ENCODE measurements around the gene TANC1. TPM values are rescaled to one million over a fixed set of nuclear protein-coding genes. Genes with fewer than 3 reads are reported as not detected.

TANC1 gene
- total RNA-seq, 2 experiments from 2014 or later = 0.41 to 0.47 TPM

DNA sequence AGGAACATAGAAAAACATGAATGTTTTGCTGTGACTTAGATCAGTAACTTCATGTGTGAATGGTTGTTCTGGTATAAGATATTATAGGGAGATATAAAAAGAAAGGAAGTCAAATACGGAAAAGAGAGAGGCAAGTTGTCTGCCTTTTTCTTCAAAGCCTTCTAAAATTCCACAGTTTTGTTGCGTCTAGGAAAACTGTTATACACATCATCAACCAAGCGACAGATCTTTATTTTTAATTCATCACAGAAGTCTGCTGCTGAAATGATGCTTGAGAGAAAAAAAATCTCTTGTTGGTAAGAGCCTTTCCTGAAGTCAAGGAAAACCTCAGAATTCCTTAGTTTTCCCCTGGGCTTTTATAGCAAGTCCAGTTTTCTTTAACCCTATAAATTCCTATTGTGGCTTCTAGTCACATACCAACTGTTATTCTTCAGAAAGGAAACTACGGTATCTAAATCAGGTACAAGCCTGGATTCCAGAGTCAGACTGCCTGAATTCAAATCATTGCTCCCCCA, 36.3 kb upstream of the TANC1 start:
- Mint-ChIP-seq H3K4me3 (no peak overlapping the region), H3K27ac (no peak overlapping the region)
- POLR2A ChIA-PET = no interaction called here

DNA sequence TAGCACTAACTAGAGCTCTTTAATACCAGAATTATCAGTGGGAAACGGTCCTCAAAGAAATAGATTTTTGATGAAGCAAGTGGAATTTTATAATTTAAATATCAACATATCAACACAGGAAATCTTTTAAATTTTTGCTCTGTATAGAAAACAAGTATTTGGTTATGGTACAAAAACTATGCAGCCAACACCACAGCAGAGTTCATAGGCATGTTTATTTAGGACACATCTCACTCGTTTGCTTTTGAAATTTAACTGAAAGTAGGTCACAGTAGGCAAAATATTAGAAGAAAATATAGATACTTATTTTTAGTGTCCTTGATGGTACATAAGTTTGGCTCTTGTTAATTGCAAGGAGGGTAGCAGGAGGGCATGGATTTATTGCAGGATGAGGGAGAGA, 34.3 kb upstream of the TANC1 start:
- peaks cover 2% of the 10 kb centered on the region for H3K9me3 Mint-ChIP-seq
- CTCF ChIA-PET = no interaction called here
- H3K4me3 Mint-ChIP-seq = no peak overlapping the region
- POLR2A ChIA-PET = no interaction called here
- Histone ChIP-seq H3K9me3 (ENCODE audit: control insufficient read depth in 1 of 2, insufficient read depth in 1 of 2, low read length in 2 of 2) (peaks cover 0 to 8% of the 10 kb centered on the region in 2 experiments), H3K4me1 (ENCODE audit: insufficient read depth, low read length) (no peaks in the 10 kb centered on the region), H3K36me3 (ENCODE audit: insufficient read depth, low read length) (no peaks in the 10 kb centered on the region), H3K27ac (ENCODE audit: low read depth in 1 of 2, low read length in 2 of 2) (no peak overlapping the region), H3K27me3 (ENCODE audit: control insufficient read depth in 1 of 2, insufficient read depth in 2 of 2, low read length in 2 of 2) (no peaks in the 10 kb centered on the region), H3K4me3 (ENCODE audit: low read length) (no peak overlapping the region)
- H3K4me1 Mint-ChIP-seq (ENCODE audit: low read depth) = no peaks in the 10 kb centered on the region
- ATAC-seq (ENCODE audit: poor library complexity) (no peak), DNase-seq (no peak)
- H3K27ac Mint-ChIP-seq = no peak overlapping the region
- no peaks in the 10 kb centered on the region for H3K27me3 Mint-ChIP-seq
- TF ChIP-seq, protein P1, sequence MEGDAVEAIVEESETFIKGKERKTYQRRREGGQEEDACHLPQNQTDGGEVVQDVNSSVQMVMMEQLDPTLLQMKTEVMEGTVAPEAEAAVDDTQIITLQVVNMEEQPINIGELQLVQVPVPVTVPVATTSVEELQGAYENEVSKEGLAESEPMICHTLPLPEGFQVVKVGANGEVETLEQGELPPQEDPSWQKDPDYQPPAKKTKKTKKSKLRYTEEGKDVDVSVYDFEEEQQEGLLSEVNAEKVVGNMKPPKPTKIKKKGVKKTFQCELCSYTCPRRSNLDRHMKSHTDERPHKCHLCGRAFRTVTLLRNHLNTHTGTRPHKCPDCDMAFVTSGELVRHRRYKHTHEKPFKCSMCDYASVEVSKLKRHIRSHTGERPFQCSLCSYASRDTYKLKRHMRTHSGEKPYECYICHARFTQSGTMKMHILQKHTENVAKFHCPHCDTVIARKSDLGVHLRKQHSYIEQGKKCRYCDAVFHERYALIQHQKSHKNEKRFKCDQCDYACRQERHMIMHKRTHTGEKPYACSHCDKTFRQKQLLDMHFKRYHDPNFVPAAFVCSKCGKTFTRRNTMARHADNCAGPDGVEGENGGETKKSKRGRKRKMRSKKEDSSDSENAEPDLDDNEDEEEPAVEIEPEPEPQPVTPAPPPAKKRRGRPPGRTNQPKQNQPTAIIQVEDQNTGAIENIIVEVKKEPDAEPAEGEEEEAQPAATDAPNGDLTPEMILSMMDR (IDR thresholded peaks at IDR 0.05) = no peak
- intact Hi-C loops (cut with DNase I, micrococcal nuclease) = no loop called here
- H3K36me3 Mint-ChIP-seq (ENCODE audit: low read depth) = no peaks in the 10 kb centered on the region

More for the DNA sequence above, 36.3 kb upstream of the TANC1 start:
- no peak overlapping the region for H3K4me3 ChIP-seq (ENCODE audit: low read length)
- TF ChIP-seq, protein P1 (IDR thresholded peaks at IDR 0.05) = no peak
- no peaks in the 10 kb centered on the region for H3K36me3 ChIP-seq (ENCODE audit: insufficient read depth, low read length)
- CTCF ChIA-PET = no interaction called here
- DNase-seq = no peak
- Mint-ChIP-seq H3K36me3 (ENCODE audit: low read depth) (no peaks in the 10 kb centered on the region), H3K9me3 (peaks cover 2% of the 10 kb centered on the region), H3K27me3 (no peaks in the 10 kb centered on the region), H3K4me1 (ENCODE audit: low read depth) (no peaks in the 10 kb centered on the region)
- peaks cover 0 to 8% of the 10 kb centered on the region in 2 experiments for H3K9me3 ChIP-seq (ENCODE audit: control insufficient read depth in 1 of 2, insufficient read depth in 1 of 2, low read length in 2 of 2)
- intact Hi-C loops (cut with DNase I, micrococcal nuclease) = no loop called here
- ATAC-seq (ENCODE audit: poor library complexity) = no peak
- no peaks in the 10 kb centered on the region for H3K27me3 ChIP-seq (ENCODE audit: control insufficient read depth in 1 of 2, insufficient read depth in 2 of 2, low read length in 2 of 2)
- H3K4me1 ChIP-seq (ENCODE audit: insufficient read depth, low read length) = no peaks in the 10 kb centered on the region
- no peak overlapping the region for H3K27ac ChIP-seq (ENCODE audit: low read depth in 1 of 2, low read length in 2 of 2)

DNA sequence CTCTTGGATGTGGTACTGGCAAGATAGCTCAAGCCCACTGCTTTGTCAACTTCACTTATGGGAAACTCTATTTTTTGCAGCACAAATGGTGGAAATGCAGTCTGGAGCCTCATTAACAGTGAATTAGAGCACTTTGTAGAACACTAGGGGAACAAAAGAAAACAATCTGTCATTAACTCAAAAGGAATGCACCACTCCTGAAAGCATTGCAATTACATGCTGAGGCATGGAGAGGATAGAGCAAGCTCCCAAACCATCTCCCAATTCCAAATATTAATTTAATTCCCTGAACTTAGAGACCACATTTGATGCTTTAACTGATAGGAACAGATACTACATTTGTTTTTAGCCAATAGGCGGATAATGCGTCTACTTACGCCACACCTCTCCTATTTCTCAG, 32.8 kb upstream of the TANC1 start:
- intact Hi-C loops (cut with DNase I, micrococcal nuclease) = no loop called here
- Mint-ChIP-seq H3K27ac (no peak overlapping the region), H3K9me3 (peaks cover 2% of the 10 kb centered on the region), H3K4me3 (no peak overlapping the region), H3K36me3 (ENCODE audit: low read depth) (no peaks in the 10 kb centered on the region), H3K4me1 (ENCODE audit: low read depth) (no peaks in the 10 kb centered on the region), H3K27me3 (no peaks in the 10 kb centered on the region)
- DNase-seq (no peak), ATAC-seq (ENCODE audit: poor library complexity) (no peak)
- H3K27me3 ChIP-seq (ENCODE audit: control insufficient read depth in 1 of 2, insufficient read depth in 2 of 2, low read length in 2 of 2) = no peaks in the 10 kb centered on the region
- TF ChIP-seq, protein P1 (IDR thresholded peaks at IDR 0.05) = no peak
- no peak overlapping the region for H3K4me3 ChIP-seq (ENCODE audit: low read length)
- H3K27ac ChIP-seq (ENCODE audit: low read depth in 1 of 2, low read length in 2 of 2) = no peak overlapping the region
- H3K9me3 ChIP-seq (ENCODE audit: control insufficient read depth in 1 of 2, insufficient read depth in 1 of 2, low read length in 2 of 2) = no peaks in the 10 kb centered on the region
- H3K36me3 ChIP-seq (ENCODE audit: insufficient read depth, low read length) = no peaks in the 10 kb centered on the region
- no peaks in the 10 kb centered on the region for H3K4me1 ChIP-seq (ENCODE audit: insufficient read depth, low read length)
- ChIA-PET CTCF (interaction anchor here (0.9 kb wide), 1 partner anchor 12 kb away, joined by 3 read pairs; no protein-coding TSS in a partner anchor), POLR2A (no interaction called here)

Data from CD4-positive, alpha-beta T cell (primary cell).